ENCODE data around the gene EFHC2. TPM values are rescaled to one million over a fixed set of nuclear protein-coding genes. Genes with fewer than 3 reads are reported as not detected.

The EFHC2 gene
- total RNA-seq, 1 experiment from 2014 or later = not detected

DNA sequence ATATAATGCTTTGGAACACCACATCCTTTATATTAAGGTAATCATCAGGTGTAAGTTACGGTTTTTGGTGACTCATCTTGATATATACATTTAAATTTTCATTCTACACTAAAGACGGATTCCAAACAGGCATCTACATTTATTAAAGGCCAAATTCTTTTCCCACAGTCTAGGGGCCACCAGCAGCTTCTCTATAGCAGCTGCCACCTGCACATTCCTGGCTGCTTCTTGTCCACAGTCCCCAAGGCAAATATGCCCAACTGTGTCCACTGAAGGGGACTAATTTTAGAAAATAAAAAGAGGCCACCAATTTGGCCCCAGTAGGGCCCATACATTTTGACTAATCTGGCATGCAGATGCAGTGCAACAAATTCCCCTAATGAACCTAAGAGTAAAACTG lies 96.6 kb downstream of the EFHC2 start:
- no peaks in the 10 kb centered on the region for H3K9me2 ChIP-seq (ENCODE audit: insufficient read depth)
- no peak overlapping the region for H2AFZ ChIP-seq (ENCODE audit: low read depth, low read length, poor library complexity, severe bottlenecking)
- BruUV-seq (replicated peaks) = no TSS peak
- RAD21 ChIA-PET (ENCODE audit: low non-redundant PET in 1 of 2, low total read pairs in 2 of 2, uncharacterized antibody in 2 of 2, unreplicated experiment in 2 of 2) = no interaction called here
- TF ChIP-seq CEBPB (IDR thresholded peaks at IDR 0.05; ENCODE audit: low read depth) (no peak), POLR2AphosphoS5 (IDR thresholded peaks at IDR 0.05; ENCODE audit: low read depth, low read length) (no peak), ZFX (IDR thresholded peaks at IDR 0.05) (no peak), ELF1 (IDR thresholded peaks at IDR 0.05; ENCODE audit: borderline replicate concordance, low read depth) (no peak), ZNF274 (IDR thresholded peaks at IDR 0.05; ENCODE audit: low read depth, low read length) (no peak), JUND (IDR thresholded peaks at IDR 0.05) (no peak), SIN3A (IDR thresholded peaks at IDR 0.05; ENCODE audit: low read depth) (no peak), EZH2 (IDR thresholded peaks at IDR 0.05) (no peak), POLR2A (IDR thresholded peaks at IDR 0.05; ENCODE audit: borderline replicate concordance, extremely low read depth, insufficient read depth, insufficient read length) (no peak), SRF (IDR thresholded peaks at IDR 0.05; ENCODE audit: low read depth) (no peak), SP1 (IDR thresholded peaks at IDR 0.05; ENCODE audit: low read depth) (no peak), YY1 (IDR thresholded peaks at IDR 0.05; ENCODE audit: extremely low read depth, insufficient replicate concordance, low read depth, low read length) (no peak), EGR1 (IDR thresholded peaks at IDR 0.05; ENCODE audit: low read depth) (no peak), TCF7L2 (IDR thresholded peaks at IDR 0.05; ENCODE audit: borderline replicate concordance, extremely low read depth, insufficient read depth, insufficient read length) (no peak), CBX3 (IDR thresholded peaks at IDR 0.05; ENCODE audit: low read depth) (no peak), EZH2phosphoT487 (IDR thresholded peaks at IDR 0.05; ENCODE audit: borderline replicate concordance) (no peak)
- TF ChIP-seq, protein P1, sequence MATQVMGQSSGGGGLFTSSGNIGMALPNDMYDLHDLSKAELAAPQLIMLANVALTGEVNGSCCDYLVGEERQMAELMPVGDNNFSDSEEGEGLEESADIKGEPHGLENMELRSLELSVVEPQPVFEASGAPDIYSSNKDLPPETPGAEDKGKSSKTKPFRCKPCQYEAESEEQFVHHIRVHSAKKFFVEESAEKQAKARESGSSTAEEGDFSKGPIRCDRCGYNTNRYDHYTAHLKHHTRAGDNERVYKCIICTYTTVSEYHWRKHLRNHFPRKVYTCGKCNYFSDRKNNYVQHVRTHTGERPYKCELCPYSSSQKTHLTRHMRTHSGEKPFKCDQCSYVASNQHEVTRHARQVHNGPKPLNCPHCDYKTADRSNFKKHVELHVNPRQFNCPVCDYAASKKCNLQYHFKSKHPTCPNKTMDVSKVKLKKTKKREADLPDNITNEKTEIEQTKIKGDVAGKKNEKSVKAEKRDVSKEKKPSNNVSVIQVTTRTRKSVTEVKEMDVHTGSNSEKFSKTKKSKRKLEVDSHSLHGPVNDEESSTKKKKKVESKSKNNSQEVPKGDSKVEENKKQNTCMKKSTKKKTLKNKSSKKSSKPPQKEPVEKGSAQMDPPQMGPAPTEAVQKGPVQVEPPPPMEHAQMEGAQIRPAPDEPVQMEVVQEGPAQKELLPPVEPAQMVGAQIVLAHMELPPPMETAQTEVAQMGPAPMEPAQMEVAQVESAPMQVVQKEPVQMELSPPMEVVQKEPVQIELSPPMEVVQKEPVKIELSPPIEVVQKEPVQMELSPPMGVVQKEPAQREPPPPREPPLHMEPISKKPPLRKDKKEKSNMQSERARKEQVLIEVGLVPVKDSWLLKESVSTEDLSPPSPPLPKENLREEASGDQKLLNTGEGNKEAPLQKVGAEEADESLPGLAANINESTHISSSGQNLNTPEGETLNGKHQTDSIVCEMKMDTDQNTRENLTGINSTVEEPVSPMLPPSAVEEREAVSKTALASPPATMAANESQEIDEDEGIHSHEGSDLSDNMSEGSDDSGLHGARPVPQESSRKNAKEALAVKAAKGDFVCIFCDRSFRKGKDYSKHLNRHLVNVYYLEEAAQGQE (IDR thresholded peaks at IDR 0.05; ENCODE audit: low read depth) = no peak
- TF ChIP-seq, protein P2, sequence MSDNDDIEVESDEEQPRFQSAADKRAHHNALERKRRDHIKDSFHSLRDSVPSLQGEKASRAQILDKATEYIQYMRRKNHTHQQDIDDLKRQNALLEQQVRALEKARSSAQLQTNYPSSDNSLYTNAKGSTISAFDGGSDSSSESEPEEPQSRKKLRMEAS (IDR thresholded peaks at IDR 0.05) = no peak
- POLR2A ChIA-PET = no interaction called here
- H3K79me2 ChIP-seq (ENCODE audit: insufficient read depth, low read length) = no peaks in the 10 kb centered on the region
- H3K4me2 ChIP-seq (ENCODE audit: low read length) = no peak overlapping the region
- intact Hi-C loops (cut with micrococcal nuclease) = no loop called here
- no peaks in the 10 kb centered on the region for H3K36me3 ChIP-seq (ENCODE audit: control insufficient read depth in 1 of 2, insufficient read depth in 2 of 2, low read length in 2 of 2)
- no peak for ATAC-seq
- H3K27ac ChIP-seq (ENCODE audit: low read depth, low read length) = no peak overlapping the region
- H3K9ac ChIP-seq (ENCODE audit: low read length) = no peak overlapping the region
- no peak for DNase-seq (ENCODE audit: low read depth, low spot score)
- H4K20me1 ChIP-seq (ENCODE audit: insufficient read depth) = no peaks in the 10 kb centered on the region
- no peaks in the 10 kb centered on the region for H3K9me3 ChIP-seq (ENCODE audit: control insufficient read depth in 1 of 2, insufficient read depth in 1 of 2, low read depth in 1 of 2, low read length in 2 of 2)
- H3K4me1 ChIP-seq (ENCODE audit: control insufficient read depth in 1 of 2, insufficient read depth in 2 of 2, low read length in 2 of 2) = no peaks in the 10 kb centered on the region
- H3K4me3 ChIP-seq (replicated peaks in 1 of 2; ENCODE audit: low read depth in 1 of 2, low read length in 2 of 2) = no peak overlapping the region
- H3K27me3 ChIP-seq (ENCODE audit: insufficient read depth, low read length) = no peaks in the 10 kb centered on the region
- CTCF ChIA-PET = no interaction called here
